ELR (cell line): Measurements from ENCODE around the gene PPP1R18.
"Not testable (repeated sequence)": the region's sequence is repeated elsewhere in the genome, so short reads cannot be mapped to it uniquely, and the experiment has no call there.

Source experiments
- DNase-seq: peaks from one replicate; pipeline ENCODE4 v3.0.0-alpha.2; 2015; ENCODE audit warnings: low read depth

PPP1R18 gene

DNA sequence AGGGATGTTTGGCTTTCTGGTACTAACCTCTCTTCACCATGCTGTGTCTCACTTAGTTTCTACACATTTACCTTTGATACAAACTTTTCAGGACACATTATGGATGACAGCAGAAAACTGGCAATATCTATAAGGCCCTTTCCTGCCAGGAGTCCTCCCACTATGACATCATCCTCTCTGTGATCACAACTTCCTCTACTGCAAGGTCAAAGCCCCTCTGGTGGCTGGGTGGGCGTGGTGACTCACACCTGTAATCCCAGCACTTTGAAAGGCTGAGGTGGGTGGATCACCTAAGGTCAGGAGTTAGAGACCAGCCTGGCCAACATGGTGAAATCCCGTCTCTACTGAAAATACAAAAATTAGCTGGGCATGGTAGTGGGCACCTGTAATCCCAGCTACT, 20.1 kb downstream of the PPP1R18 start:
- peak; percentile 61 for DNase-seq

DNA sequence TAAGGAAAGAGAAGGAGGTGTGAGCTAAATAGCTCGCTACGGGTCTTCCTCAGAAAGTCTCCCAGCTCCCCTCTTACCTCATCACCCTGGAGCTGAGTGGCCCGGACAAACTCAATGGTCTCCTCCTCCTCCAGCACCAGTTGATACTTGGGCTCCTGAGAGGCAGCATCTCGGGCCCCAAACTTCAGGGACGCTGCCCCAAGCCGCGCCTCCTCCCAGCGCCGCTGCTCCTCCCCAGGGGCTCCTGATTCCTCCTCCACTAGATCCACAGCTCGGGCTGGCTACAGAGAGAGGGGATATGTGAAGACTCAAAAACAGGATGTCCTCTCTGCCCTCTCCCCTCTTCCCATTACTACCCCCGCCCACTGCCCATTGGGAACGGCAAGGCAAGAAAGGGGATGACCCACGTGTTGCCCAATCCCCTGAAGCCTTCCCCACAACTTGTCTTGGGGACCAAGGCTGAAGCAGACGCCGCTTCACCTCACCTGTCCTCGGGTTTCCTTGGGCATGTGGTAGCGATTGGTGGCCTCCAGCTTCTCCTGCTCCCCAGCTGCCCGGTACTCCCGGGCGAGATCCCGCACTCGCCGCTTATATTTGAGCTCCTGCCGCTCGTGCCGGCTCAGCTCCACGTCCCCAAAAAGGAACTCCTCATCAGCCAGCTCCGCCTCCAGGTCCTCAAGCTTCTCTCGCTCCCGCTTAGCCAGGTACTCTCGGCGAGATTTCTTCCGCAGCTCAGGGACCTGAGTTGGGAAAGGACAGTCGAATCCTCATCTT, 21.3 kb downstream of the PPP1R18 start:
- no peak for DNase-seq

DNA sequence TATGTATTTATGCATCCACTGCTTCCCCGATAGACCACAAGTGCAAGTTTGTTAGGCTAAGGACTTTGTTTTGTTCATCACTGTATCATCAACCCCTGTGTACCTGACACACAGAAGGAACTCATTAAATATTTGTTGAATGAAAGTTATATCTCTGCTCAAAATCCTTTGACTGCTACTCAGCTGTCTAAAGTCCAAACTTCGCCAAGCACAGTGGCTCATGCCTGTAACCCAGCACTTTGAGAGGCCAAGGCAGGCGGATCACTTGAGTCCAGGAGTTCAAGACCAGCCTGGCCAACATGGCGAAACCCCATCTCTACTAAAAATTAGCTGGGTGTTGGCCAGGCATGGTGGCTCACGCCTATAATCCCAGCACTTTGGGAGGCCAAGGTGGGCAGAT, 28.5 kb downstream of the PPP1R18 start:
- DNase-seq, result not testable (repeated sequence)

DNA sequence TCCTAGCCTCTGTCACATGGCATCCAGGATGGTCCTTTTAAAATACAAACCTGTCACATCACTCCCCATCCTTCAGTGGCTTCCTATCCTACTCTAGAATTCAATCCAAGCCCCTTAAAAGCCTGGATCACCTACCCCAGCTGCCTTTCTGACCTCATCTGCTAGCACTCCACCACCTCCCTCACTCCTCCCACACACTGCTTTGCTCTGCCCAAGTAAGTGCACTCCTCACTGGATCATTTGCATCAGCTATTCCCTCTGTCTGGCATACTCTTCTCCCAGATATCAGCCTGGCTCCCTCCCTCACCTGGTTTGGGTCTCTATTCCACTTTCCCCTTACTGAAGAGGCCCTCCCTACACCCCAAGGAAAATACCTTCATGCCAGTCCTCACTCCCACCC, 29.0 kb downstream of the PPP1R18 start:
- DNase-seq, result no peak

DNA sequence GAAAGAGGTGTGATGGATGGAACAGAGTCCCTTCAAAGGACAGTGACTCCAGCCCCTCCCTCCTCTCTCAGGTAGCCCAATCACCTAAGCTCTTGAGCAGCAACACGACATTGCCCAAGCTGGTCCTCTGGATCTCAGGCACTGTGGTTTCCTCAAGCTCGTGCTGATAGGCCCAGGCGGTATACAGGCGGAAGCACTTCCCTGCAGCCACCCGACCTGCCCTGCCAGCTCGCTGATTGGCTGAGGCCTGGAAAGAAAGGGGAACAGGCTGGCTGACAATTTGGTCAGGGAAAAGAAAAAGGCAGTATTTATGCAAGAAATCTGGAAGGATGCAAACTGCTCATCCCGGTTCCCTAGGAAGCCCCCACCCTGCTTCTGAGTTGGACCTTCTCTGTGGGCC, 29.9 kb downstream of the PPP1R18 start:
- DNase-seq, result no peak

DNA sequence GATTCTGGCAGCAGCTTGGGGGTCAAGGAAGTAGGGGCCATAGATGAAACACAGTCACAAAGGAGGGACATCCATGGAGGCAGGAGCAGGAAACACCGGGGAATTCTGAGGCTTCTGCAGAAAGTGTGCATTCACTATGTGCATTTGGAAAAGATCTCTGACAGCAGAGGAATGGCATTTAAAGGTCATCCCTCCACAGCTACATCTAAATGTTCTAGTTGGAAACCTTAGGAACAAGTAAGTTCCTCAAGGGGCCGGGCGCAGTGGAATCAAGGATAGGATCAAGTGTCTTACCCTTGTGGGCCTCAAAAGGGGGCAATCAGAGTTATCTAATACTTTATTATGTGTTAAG, 30.7 kb downstream of the PPP1R18 start:
- no peak for DNase-seq

DNA sequence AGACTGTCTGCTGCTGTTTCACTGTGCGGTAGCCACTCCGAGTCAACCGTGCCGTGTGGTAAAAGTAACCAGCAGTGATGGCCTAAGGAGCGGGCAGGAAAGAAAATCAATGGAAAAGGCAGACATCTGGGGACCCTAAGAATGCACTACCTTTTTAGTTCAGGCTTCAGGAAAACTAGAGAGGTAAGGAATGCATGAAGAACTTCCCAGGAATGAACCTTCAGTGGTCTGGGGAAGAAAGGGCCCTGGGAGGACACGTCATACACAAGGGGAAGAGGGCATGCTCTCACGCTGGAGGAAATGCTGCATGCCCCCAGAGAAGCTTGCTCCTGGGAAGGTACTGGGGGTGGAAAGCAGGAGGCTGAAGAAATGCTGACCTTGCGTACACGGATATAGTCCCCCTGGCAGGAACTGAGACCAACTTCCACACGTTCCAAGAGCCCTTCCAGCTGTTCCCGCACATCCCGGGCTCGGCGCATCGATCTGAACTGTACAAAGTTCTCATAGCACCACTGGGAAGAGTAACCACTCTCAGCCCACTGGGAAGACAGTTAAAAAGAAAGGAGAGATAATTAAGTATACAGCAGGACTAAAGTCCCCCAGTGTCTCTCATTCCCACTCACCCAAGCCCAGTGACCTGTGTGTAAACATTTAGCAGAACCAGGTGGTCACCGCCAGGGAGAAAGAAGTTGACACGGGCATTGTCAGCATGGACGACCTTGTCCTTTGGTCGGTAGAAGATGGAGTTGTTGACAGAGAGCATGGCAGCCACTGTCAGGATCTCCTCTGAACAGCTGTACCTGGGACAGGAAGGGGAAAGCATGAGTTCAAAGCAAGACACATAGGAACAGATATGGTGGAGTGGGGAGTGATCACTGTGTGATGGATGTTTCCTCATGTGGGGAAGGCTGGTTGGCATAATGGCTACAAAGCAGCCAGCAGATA, 31.4 kb downstream of the PPP1R18 start:
- DNase-seq, result no peak

DNA sequence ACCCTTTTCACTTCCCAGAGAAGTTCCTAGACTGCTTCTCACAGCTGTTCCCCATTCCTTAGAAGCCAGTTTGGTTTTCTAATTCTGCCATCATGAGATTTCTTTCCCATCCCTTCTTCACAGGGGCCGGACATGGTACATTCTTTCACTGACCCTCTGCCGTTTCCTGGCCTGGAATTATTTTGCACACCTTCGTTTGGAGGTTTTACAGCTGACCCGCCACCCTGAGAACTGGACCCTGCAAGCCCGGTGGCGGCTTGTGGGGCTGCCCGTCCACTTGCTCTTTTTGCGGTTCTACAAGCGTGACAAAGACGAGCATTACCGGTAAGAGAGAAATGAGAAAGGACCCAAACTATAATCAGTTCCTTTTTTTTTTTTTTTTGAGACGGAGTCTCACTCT, 35.3 kb downstream of the PPP1R18 start:
- no peak for DNase-seq

DNA sequence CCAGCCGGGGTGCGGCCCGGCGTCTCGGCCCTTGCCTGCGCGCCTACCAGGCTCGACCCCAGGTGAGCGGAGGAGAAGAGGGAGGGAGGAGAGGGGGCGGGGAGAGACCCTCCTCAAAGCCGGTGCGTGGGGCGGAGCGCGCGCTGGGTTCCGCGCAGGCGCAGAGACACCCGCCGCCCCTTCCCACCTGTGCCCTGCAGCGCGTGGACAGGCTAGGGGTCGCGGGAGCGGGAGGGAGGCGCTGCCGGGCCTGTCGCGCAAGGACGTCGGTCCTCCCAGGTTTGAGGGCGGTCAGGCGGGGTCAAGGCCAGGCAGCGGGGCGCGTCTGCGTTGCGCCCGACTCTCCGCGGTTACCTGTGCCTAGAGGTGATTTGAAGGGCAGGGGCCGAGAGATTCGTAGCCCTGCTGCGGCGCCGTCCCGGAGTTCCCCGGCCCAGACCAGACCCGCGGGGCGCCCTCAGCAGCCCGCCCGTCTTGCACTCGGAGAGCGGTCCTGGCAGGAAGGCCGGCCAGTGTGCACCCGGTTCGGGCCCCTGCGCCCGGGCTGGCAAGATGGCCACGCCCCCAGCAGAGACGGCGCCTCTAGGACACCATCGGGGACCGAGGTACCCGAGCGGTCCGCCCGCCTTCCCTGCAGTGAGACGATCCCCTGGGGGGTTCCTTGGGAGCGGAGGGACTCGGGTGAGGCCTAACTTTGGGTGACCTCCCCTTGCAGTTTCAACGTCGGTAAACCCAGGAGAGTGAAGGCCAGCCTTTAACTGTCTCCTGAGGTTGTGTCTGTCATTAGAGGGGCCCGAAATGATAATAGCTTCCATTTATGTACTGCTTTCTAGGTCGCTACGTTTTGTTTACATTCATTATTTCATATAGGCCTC, 39.0 kb downstream of the PPP1R18 start:
- DNase-seq, result peak; percentile 75

DNA sequence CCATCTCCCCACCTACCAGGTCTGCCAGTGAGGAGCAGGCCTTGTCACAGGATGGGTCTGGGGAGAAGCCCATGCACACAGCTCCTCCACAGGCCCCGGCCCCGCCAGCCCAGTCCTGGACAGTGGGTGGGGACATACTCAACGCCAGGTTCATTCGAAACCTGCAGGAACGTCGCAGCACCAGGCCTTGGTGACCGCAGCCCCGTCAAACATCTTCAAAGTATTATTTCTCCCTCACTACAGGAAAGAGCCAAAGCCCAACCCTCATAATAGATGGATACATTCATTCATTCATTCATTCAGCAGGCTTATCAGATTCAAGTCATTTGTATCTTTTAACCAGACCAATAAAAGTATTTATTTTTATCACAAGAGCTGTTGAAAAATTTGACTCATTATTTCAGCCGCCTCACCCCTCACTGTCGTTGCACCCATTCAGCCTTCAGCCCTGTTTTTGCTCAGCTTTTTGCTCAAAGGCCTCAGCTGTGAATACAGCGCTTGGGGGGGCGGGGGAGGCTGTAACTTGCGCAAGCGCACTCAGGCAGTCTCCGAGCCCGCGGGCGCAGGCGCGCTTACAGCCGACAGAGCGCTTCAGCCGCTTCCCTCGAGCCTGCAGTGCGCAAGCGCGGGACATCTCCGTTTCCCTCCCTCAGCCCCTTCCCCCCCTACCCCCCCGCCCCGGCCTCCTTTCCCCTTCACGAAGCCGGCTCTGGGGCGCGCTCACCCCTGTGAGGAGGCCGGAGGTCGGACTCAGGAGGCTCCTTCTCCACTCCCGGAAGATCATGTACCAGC, 39.8 kb downstream of the PPP1R18 start, which contains the start of gene C6orf136:
TSS of gene C6orf136 (plus strand) at position 684 of the 792 bp plus-strand sequence. CDS start at position 783, 99 bp downstream.
- DNase-seq, result peak; percentile 95

DNA sequence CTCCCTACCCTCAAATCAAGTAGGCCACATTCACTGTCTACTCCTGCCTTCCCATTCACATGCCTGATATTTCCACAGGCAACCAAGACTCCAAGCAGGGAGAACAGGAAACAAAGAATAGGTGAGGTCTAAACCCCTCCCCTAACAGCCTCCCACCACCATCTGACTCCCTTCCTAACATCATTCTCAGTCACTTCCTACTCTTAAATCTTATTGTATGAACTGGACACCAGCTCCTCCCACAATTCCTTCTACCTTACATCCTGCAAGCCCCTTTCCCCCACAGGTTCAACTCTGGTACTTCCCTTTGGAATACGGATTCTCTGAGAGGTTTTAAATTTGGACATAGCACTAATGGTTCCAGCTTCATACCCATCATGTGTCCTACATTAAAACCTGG, 40.5 kb downstream of the PPP1R18 start:
- peak; percentile 13 for DNase-seq

DNA sequence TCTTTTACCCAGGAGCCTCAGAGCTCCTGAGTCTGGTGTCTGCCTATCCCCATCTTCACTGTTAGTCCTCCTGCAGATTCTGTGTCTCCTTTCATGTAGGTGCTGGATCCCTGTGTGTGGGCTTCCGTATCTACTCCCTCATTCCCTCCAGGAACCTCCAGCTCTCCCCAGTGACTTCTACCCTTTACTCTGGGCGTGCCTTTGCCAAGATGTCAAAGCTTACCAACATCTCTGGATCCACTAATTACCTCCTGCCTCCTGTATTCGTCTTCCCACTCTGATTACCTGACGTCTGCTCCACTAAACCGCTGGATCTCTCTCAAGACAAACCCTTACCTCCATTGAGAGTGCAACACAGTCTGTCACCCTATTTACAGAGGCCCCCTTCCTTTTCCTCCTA, 41.7 kb downstream of the PPP1R18 start:
- DNase-seq, result no peak

DNA sequence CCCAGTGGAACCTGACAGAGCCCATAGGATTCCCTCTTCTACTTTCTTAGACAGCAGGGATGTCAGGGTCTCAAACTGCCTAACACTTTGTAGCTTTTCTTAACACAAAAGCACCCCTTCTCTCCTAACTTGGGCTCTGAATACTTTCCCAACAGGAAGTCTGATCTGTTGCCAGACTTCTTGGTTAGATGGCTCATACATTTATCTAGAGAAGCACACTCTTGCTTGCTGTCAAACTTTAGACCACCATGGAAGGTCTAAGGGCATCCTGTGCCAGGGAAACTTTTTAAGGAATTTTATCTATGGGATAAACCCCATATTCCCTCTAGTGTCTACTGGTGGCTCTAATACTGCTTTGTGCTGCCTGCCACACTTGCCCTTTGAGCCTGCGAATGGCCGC, 42.8 kb downstream of the PPP1R18 start:
- DNase-seq, result no peak

DNA sequence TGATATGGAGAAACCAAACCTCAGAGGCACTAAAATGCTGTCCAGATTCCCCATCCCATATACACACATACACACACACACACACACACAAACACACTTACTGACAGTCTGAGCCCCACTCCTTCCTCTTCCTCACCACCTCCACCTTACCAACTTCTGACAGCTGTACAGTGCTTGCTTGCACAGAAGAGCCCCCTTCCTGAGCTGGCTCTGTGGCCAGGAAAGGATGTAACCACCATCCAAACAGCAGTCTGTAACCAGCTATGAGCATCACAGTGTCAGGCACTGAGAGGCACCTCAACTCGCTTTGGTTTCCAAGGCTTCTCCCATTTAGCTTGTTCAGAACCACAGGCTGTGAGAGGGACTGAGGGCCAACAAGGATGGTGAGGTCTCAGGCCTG, 45.4 kb downstream of the PPP1R18 start:
- DNase-seq, result no peak

DNA sequence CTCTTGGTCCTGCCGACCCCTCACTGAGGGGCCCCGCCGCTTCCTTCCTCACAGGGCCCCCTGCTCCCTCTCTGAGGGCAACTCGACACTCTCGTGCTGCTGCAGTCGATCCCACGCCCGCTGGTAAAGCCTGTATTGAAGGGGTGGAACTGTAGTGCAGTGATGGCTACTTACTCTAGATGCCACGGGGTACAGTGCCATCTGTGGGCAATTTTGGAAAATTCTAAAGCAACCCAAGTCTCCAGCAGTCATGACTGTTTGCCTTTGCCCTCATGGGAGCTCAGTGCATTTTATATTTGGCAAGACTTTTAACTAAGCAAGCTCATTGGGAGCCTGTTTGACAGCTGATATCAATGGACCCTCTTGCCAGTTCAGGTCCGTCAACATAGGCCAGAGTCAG, 46.0 kb downstream of the PPP1R18 start:
- no peak for DNase-seq

DNA sequence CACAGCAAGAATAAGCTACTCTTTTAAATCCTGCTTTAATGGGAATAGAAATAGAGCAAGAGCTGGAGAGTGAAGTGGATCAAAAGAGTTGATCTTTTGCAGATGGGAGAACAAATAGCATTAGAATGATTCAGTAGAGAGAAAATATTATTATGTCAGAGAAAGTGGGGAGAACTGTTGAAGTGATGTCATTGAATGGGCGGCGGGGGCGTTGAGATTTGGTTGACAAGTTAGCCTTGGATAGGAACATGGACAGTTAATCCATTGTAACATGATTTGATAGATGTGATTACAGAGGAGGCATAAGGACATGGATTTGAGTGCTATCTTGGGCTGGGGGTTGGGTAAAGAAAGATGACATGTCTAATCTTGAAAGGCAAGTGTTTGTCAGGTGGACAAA, 50.6 kb downstream of the PPP1R18 start:
- DNase-seq, result no peak

DNA sequence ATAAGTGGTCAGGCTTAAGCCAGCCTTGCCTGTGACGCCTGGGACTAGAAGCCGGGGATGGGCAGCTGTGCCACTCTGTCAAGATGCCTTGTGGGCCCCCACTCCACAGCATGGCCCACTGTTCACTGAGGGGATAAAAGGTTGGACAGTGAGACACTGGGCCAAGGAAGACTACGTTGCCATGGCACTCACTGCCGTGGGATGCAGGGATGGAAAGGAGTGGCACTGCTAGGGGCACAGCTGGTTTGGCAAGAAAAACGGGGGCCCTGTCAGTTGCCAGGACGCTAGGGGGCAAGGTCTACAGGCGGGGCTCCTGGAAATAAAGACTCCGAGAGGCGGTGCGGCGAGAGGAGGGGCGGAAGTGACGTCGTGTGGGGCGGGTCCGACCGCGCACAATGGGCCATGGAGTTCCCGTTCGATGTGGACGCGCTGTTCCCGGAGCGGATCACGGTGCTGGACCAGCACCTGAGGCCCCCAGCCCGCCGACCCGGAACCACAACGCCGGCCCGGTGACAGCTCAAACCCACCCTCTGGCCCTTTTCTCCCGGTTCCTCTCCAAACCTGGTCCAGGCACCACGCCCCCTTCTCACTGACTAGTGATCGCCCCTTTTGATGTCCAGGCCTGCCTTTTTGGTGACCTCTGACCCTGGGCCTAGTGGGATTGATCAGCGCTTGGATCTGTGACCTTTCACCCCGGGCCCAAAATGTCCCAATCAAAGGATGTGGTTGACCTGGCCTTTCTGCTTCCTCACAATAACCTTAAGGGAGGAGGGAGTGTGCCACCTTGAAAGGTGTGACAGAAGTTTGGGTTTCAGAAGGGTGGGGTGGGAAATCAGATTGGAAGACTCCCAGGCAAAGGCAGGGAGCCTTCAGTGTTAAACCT, 59.7 kb downstream of the PPP1R18 start, which contains the start of gene ATAT1:
TSS of gene ATAT1 (plus strand) at position 391 of the 883 bp plus-strand sequence.
- peak; percentile 89 for DNase-seq
